ENCODE measurements around the gene HTATIP2.

DNA sequence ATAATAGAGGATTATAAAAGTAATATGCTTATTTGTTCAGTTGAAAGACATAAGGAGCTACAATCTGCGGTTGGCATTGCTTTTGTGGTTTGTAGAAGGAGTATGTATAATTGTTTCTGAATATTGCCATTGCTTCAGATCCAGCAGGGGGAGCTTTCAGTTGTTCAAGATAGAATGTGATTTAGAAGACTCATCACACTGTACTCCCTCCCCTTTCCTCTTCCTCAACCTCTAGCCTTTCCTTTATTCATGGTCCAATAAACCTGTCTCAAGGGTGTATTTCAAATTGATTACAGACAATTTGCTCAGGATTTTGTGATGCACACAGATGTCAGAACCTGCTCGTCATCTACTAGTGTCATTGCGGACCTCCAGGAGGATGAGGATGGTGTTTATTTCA is 33.8 kb downstream of the HTATIP2 start:
- peak in 2 of 3 experiments; percentile 33 to 49 for TF ChIP-seq CTCF (IDR thresholded peaks at IDR 0.05)
- no peak for TF ChIP-seq POLR2A (IDR thresholded peaks at IDR 0.05)

Measured in testis (tissue), 2 donors.